ENCODE results near the gene LAPTM5. TPM values are rescaled to one million over a fixed set of nuclear protein-coding genes. Genes with fewer than 3 reads are reported as not detected.

LAPTM5 gene
- total RNA-seq, 1 experiment from 2014 or later: 1.5 TPM

DNA sequence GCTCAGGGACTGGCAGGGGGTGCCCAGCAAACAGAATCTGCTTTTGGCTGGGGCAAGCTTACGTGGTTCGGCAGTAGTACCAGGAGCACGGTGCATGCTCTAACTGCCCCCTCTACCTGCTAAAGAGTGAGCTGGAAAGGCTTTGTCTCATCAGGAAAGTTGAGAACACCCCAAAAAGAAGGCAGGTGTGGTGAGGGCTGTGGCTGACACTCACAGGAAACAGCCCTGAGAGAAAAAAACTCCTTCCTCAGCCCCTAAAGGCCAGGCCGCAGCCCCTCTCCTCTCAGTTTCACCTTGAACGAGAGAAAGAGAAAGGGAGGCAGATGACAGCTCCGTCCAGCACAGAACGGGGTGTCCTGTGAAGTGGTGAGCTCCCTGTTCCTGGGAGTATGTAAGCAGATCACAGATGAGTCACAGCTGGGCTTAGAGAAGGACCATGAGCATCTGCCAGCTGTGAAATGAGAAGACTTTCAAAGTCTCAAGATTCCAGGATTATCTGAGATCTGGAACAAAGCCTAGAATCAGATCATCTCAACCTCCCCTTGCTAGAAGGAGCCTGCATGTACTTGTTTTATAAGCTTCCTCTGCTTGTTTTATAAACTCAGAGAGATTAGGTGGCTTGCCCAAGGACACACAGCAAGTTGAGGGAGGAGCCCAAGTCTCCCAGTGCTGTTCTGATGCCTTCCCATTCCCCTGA lies 13.4 kb downstream of the LAPTM5 start:
- DNase-seq (ENCODE audit: low read depth, low spot score): no peak
- Histone ChIP-seq H3K27ac (ENCODE audit: low read depth, low read length) (no peak overlapping the region), H3K9ac (ENCODE audit: low read length) (no peak overlapping the region), H3K9me3 (ENCODE audit: control insufficient read depth in 1 of 2, insufficient read depth in 1 of 2, low read depth in 1 of 2, low read length in 2 of 2) (no peaks in the 10 kb centered on the region), H3K27me3 (ENCODE audit: insufficient read depth, low read length) (no peaks in the 10 kb centered on the region), H4K20me1 (ENCODE audit: insufficient read depth) (no peaks in the 10 kb centered on the region), H3K4me2 (ENCODE audit: low read length) (no peak overlapping the region), H2AFZ (ENCODE audit: low read depth, low read length, poor library complexity, severe bottlenecking) (no peak overlapping the region), H3K9me2 (ENCODE audit: insufficient read depth) (no peaks in the 10 kb centered on the region), H3K79me2 (ENCODE audit: insufficient read depth, low read length) (no peaks in the 10 kb centered on the region), H3K36me3 (ENCODE audit: control insufficient read depth in 1 of 2, insufficient read depth in 2 of 2, low read length in 2 of 2) (no peaks in the 10 kb centered on the region), H3K4me3 (replicated peaks in 1 of 2; ENCODE audit: low read depth in 1 of 2, low read length in 2 of 2) (no peak overlapping the region), H3K4me1 (ENCODE audit: control insufficient read depth in 1 of 2, insufficient read depth in 2 of 2, low read length in 2 of 2) (peaks cover 2 to 29% of the 10 kb centered on the region in 2 experiments; a peak in 3 of 4 replicates)
- ChIA-PET CTCF (interaction anchor here (1.8 to 2.1 kb wide), 2 partner anchors 26 to 36 kb away, joined by 5 to 6 read pairs; no protein-coding TSS in a partner anchor), RAD21 (ENCODE audit: low non-redundant PET in 1 of 2, low total read pairs in 2 of 2, uncharacterized antibody in 2 of 2, unreplicated experiment in 2 of 2) (no interaction called here), POLR2A (no interaction called here)
- intact Hi-C loops (cut with micrococcal nuclease): no loop called here
- TF ChIP-seq RAD21 (IDR thresholded peaks at IDR 0.05; ENCODE audit: low read depth) (no peak), FOSL1 (IDR thresholded peaks at IDR 0.05; ENCODE audit: low read depth) (no peak), EGR1 (IDR thresholded peaks at IDR 0.05; ENCODE audit: low read depth) (no peak), EZH2 (IDR thresholded peaks at IDR 0.05) (no peak), POLR2AphosphoS5 (IDR thresholded peaks at IDR 0.05; ENCODE audit: low read depth, low read length) (no peak), POLR2A (IDR thresholded peaks at IDR 0.05; ENCODE audit: borderline replicate concordance, extremely low read depth, insufficient read depth, insufficient read length) (no peak), SP1 (IDR thresholded peaks at IDR 0.05; ENCODE audit: low read depth) (no peak), SIN3A (IDR thresholded peaks at IDR 0.05; ENCODE audit: low read depth) (no peak), SRF (IDR thresholded peaks at IDR 0.05; ENCODE audit: low read depth) (no peak), TCF7L2 (IDR thresholded peaks at IDR 0.05; ENCODE audit: borderline replicate concordance, extremely low read depth, insufficient read depth, insufficient read length) (no peak), REST (IDR thresholded peaks at IDR 0.05; ENCODE audit: low read depth) (no peak), CBX3 (IDR thresholded peaks at IDR 0.05; ENCODE audit: low read depth) (no peak), ELF1 (IDR thresholded peaks at IDR 0.05; ENCODE audit: borderline replicate concordance, low read depth) (no peak)
- TF ChIP-seq, protein P1, sequence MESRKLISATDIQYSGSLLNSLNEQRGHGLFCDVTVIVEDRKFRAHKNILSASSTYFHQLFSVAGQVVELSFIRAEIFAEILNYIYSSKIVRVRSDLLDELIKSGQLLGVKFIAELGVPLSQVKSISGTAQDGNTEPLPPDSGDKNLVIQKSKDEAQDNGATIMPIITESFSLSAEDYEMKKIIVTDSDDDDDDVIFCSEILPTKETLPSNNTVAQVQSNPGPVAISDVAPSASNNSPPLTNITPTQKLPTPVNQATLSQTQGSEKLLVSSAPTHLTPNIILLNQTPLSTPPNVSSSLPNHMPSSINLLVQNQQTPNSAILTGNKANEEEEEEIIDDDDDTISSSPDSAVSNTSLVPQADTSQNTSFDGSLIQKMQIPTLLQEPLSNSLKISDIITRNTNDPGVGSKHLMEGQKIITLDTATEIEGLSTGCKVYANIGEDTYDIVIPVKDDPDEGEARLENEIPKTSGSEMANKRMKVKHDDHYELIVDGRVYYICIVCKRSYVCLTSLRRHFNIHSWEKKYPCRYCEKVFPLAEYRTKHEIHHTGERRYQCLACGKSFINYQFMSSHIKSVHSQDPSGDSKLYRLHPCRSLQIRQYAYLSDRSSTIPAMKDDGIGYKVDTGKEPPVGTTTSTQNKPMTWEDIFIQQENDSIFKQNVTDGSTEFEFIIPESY (IDR thresholded peaks at IDR 0.05; ENCODE audit: extremely low read depth, insufficient replicate concordance, low read length): no peak
- no TSS peak for BruUV-seq (replicated peaks)
- ATAC-seq: no peak

Data from HCT116 (cell line).